Measurements from ENCODE around the gene MTMR4. TPM values are rescaled to one million over a fixed set of nuclear protein-coding genes. Genes with fewer than 3 reads are reported as not detected.
A peak's percentile ranks its signal among the peaks of the same experiment; 100 is the strongest.
"Not testable (repeated sequence)": the region's sequence is repeated elsewhere in the genome, so short reads cannot be mapped to it uniquely, and the experiment has no call there.

MTMR4 gene
- total RNA-seq, 1 donor from 2014 or later: 51.5 TPM

- no peak for DNase-seq (ENCODE audit: low read depth, low spot score)
These were observed 20.9 kb downstream of the MTMR4 start for GRCh38 chr17:58493506-58493905.

- no peak for DNase-seq (ENCODE audit: low read depth, low spot score)
These were observed 22.0 kb downstream of the MTMR4 start for GRCh38 chr17:58492238-58493121.

GRCh38 chr17:58491510-58492045 lies 22.9 kb downstream of the MTMR4 start:
- no peak for DNase-seq (ENCODE audit: low read depth, low spot score)

GRCh38 chr17:58488428-58488890 lies 26.0 kb downstream of the MTMR4 start:
- DNase-seq (ENCODE audit: low read depth, low spot score): no peak

GRCh38 chr17:58487589-58488427 lies 26.6 kb downstream of the MTMR4 start, which contains the start of gene HSF5:
Gene HSF5 (minus strand): TSS chr17:58488408. CDS start chr17:58488274, 134 bp downstream.
- no peak for DNase-seq (ENCODE audit: low read depth, low spot score)

- no peak for DNase-seq (ENCODE audit: low read depth, low spot score)
These were observed 29.8 kb downstream of the MTMR4 start for GRCh38 chr17:58484600-58484999.

- DNase-seq (ENCODE audit: low read depth, low spot score): not testable (repeated sequence)
These were observed 32.6 kb downstream of the MTMR4 start for GRCh38 chr17:58481798-58482197.

- DNase-seq (ENCODE audit: low read depth, low spot score): no peak
These were observed 34.3 kb downstream of the MTMR4 start for GRCh38 chr17:58480090-58480489.

GRCh38 chr17:58476812-58477211 lies 37.6 kb downstream of the MTMR4 start:
- DNase-seq (ENCODE audit: low read depth, low spot score): no peak

- DNase-seq (ENCODE audit: low read depth, low spot score): no peak
These were observed 38.5 kb downstream of the MTMR4 start for GRCh38 chr17:58475985-58476384.

GRCh38 chr17:58470356-58470755 lies 44.1 kb downstream of the MTMR4 start:
- no peak for DNase-seq (ENCODE audit: low read depth, low spot score)

GRCh38 chr17:58468944-58469343 lies 45.5 kb downstream of the MTMR4 start:
- DNase-seq (ENCODE audit: low read depth, low spot score): no peak

GRCh38 chr17:58455491-58455890 lies 58.9 kb downstream of the MTMR4 start:
- DNase-seq (ENCODE audit: low read depth, low spot score): no peak

GRCh38 chr17:58452738-58453137 lies 61.7 kb downstream of the MTMR4 start:
- no peak for DNase-seq (ENCODE audit: low read depth, low spot score)

GRCh38 chr17:58447039-58447975 lies 67.1 kb downstream of the MTMR4 start:
- peak; percentile 59 for DNase-seq (ENCODE audit: low read depth, low spot score)

GRCh38 chr17:58446086-58446485 lies 68.4 kb downstream of the MTMR4 start:
- no peak for DNase-seq (ENCODE audit: low read depth, low spot score)

Other genes with a start within 250 kb of the MTMR4 start
- gene MPO, start 233.7 kb downstream of the MTMR4 start, total RNA-seq: under 0.01 TPM in 1 of 2 replicates, not detected in the other
- not detected in 2 replicates for gene TSPOAP1, start 185.8 kb downstream of the MTMR4 start, total RNA-seq
- 39.5 and 51.4 TPM in 2 replicates for gene SUPT4H1, start 162.4 kb downstream of the MTMR4 start, total RNA-seq
- 0.11 and 0.13 TPM in 2 replicates for gene RNF43, start 97.1 kb downstream of the MTMR4 start, total RNA-seq
- 0.04 and 0.07 TPM in 2 replicates for gene HSF5, start 26.2 kb downstream of the MTMR4 start, total RNA-seq
- gene TEX14, start 177.4 kb upstream of the MTMR4 start, total RNA-seq: under 0.01 TPM in 2 replicates
- 24.7 and 53.9 TPM in 2 replicates for gene RAD51C, start 178.0 kb upstream of the MTMR4 start, total RNA-seq
- gene PPM1E, start 241.2 kb upstream of the MTMR4 start, total RNA-seq: 0.28 TPM in 1 of 2 replicates, not detected in the other

Data from pulmonary artery endothelial cell (primary cell).